Bronchial epithelial cell (primary cell): ENCODE data around the gene RCHY1. TPM values are rescaled to one million over a fixed set of nuclear protein-coding genes. Genes with fewer than 3 reads are reported as not detected.
"Not testable (repeated sequence)": the region's sequence is repeated elsewhere in the genome, so short reads cannot be mapped to it uniquely, and the experiment has no call there.

Source experiments
- DNase-seq: peaks from one replicate; pipeline ENCODE4 v3.0.0-alpha.2; 2010; ENCODE audit warnings: low read depth
- FAIRE-seq: peaks from 2 replicates; lab custom pipeline; 2011; peaks lifted over from hg19 to GRCh38; lab: Jason Lieb, UNC
- H3K27me3 ChIP-seq: 2 replicates; pipeline ENCODE4 v1.5.1; 2011; ENCODE audit warnings: low read length; ENCODE audit not compliant: control insufficient read depth, insufficient read depth
- H3K36me3 ChIP-seq: 2 replicates; pipeline ENCODE4 v1.5.1; 2011; ENCODE audit warnings: low read length; ENCODE audit not compliant: control insufficient read depth, insufficient read depth
- H3K4me3 ChIP-seq: 2 replicates; pipeline ENCODE4 v1.5.1; 2011; ENCODE audit warnings: mild to moderate bottlenecking, low read depth, low read length, control low read depth
- total RNA-seq: library from RNA; depleted of rRNA; stranded (reverse); fragments of >200 nt; gene quantifications from 2 replicates; pipeline ENCODE4 v1.2.1, GENCODE V29; 2014
- TF ChIP-seq, protein P1 (sequence below): IDR thresholded peaks from 2 replicates; pipeline ENCODE4 v1.5.1; 2011; ENCODE audit warnings: mild to moderate bottlenecking, moderate library complexity, low read length, control low read depth, inconsistent platforms; ENCODE audit not compliant: insufficient read depth, severe bottlenecking

Gene RCHY1
- total RNA-seq, 1 donor from 2014 or later: 22.6 TPM

DNA sequence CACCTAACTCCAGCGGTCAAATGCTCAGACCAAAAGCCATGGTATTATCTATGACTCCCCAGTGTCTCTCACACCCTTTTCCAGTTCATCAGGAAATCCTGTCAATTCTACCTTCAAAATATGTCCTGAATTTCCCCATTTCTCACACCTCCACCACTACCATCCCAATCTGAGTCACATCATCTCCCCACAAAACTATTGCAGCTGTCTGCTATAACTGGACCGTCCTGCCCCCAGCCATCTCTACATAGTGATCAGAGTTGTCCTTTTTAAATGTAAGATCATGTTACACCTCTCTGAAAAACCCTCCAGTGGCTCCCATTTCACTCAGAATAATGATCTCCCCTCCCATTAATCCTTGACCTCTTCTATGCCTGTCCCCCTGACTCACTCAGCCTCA lies 34.8 kb upstream of the RCHY1 start:
- DNase-seq (no peak), FAIRE-seq (no peak)
- peaks cover 1% of the 10 kb centered on the region for H3K36me3 ChIP-seq
- H3K4me3 ChIP-seq: no peak overlapping the region
- TF ChIP-seq, protein P1, sequence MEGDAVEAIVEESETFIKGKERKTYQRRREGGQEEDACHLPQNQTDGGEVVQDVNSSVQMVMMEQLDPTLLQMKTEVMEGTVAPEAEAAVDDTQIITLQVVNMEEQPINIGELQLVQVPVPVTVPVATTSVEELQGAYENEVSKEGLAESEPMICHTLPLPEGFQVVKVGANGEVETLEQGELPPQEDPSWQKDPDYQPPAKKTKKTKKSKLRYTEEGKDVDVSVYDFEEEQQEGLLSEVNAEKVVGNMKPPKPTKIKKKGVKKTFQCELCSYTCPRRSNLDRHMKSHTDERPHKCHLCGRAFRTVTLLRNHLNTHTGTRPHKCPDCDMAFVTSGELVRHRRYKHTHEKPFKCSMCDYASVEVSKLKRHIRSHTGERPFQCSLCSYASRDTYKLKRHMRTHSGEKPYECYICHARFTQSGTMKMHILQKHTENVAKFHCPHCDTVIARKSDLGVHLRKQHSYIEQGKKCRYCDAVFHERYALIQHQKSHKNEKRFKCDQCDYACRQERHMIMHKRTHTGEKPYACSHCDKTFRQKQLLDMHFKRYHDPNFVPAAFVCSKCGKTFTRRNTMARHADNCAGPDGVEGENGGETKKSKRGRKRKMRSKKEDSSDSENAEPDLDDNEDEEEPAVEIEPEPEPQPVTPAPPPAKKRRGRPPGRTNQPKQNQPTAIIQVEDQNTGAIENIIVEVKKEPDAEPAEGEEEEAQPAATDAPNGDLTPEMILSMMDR: no peak
- no peaks in the 10 kb centered on the region for H3K27me3 ChIP-seq

DNA sequence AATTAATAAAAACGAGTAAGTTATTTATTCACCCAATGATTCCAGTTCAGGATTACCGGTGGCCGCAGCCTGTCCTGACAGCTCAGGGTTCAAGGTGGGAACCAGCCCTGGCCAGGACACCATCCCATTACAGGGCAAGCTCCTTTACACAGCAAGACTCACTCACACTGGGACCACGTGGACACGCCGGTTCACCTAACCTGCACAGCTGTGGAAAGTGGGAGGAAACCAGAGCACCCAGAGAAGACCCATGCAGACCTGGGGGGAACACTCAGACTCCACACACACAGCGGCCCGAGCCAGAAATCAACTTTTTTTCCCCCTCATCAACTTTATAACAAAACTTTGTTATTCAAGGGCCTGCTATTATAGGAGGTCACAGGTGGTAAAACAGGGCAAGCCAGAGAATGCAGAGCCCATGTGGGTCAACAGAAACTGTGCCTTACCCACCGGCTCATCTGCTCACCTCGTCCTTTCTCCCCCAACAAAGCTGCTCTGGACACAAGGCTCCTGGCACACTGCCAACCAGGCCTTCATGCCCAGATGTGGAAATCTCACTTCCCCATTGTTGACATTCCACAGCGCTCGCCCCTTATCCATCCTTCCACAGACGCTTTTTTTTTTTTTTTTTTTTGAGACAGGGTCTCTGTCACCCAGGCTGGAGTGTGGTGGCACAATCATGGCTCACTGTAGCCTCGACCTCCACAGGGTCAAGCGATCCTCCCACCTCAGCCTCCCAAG lies 33.6 kb upstream of the RCHY1 start:
- no peak for FAIRE-seq
- peaks cover 1% of the 10 kb centered on the region for H3K36me3 ChIP-seq
- DNase-seq: no peak
- H3K4me3 ChIP-seq: no peak overlapping the region
- TF ChIP-seq, protein P1: no peak
- no peaks in the 10 kb centered on the region for H3K27me3 ChIP-seq

DNA sequence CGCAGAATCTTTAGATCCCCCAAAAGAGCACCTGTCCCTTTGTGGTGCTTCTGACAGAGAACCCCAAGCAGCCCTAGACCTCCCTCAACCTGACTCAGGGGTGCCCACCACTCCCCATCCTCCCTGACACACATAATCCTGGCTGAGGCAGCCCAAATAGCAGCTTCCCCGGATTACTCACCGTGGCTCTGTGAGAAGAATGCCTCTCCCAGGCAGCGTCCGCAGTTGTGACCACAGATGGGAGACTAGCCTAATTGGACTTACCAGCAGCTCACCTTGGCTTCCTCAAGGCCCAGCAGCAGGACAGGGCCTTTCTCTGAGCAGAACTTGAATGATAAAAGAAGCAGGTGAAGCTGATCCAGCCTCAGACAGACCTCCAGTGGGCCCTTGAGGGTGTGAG lies 31.3 kb upstream of the RCHY1 start:
- Histone ChIP-seq H3K4me3 (no peak overlapping the region), H3K27me3 (no peaks in the 10 kb centered on the region), H3K36me3 (peaks cover 1% of the 10 kb centered on the region)
- DNase-seq (no peak), FAIRE-seq (no peak)
- TF ChIP-seq, protein P1: no peak

DNA sequence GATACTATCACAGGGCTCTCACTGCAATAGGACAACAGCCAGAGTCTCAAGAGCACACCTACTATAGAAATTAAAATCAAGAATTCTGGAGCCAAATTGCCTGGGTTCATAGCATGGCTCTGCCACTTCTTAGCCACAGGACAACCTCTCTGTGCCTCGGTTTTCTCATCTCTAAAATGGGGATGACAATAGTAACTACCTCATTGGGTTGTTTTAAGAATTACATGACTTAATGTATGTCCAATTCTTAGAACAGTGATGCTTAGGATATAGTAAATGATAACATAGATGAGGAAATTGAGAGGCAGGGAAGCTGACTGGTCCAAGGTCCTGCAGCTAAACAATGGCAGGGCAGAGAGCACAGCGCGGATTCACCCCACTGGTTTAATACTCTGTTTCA lies 30.7 kb upstream of the RCHY1 start:
- Histone ChIP-seq H3K36me3 (peaks cover 1% of the 10 kb centered on the region), H3K4me3 (no peak overlapping the region), H3K27me3 (no peaks in the 10 kb centered on the region)
- DNase-seq (no peak), FAIRE-seq (no peak)
- TF ChIP-seq, protein P1: no peak

DNA sequence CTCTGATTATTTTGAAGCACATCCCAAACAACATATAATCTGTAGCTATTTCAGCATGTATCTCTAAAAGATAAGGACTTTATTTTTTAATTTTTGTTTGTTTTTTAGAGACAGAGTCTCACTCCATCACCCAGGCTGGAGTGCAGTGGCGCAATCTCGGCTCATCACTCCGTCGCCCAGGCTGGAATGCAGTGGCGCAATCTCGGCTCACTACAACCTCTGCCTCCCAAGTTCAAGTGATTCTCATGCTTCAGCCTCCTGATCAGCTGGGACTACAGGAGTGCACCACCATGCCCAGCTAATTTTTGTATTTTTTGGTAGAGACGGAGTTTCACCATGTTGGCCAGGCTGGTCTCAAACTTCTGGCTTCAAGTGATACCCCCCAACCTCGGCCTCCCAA lies 30.0 kb upstream of the RCHY1 start:
- FAIRE-seq, DNase-seq, H3K27me3 ChIP-seq, H3K4me3 ChIP-seq, H3K36me3 ChIP-seq: not testable (repeated sequence)

DNA sequence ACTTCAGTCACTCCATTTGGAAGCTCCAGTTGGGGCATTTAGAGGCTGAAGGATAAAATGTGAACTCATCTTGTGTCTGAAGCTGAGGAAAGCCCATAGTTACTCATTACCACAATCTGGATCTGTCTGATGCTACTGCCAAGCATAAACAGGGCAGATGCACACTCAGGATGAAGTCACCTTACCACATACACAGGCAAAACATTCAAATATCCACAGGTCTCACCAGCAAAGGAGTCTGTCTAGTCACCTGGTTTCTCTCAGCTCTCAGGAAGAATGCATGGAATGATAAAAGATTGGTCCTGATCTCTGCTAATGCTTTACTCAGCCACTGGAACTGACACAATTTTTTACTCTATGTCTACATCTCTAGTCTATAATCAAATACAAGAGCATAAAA lies 28.6 kb upstream of the RCHY1 start:
- Histone ChIP-seq H3K4me3 (no peak overlapping the region), H3K27me3 (no peaks in the 10 kb centered on the region), H3K36me3 (peaks cover 1% of the 10 kb centered on the region)
- TF ChIP-seq, protein P1: no peak
- DNase-seq: peak; percentile 98
- no peak for FAIRE-seq

DNA sequence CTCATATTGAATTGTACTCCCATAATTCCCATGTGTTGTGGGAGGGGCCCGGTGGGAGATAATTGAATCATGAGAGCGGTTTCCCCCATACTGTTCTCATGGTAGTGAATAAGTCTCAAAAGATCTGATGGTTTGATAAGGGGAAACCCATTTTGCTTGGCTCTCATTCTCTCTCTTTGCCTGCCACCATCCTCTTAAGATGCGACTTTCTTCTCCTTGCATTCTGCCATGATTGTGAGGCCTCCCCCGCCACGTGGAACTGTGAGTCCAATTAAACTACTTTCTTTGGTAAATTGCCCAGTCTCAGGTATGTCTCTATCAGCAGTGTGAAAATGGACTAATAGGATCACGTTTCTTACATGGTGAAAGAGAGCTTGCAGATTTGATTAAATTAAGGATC lies 23.1 kb upstream of the RCHY1 start:
- not testable (repeated sequence) for FAIRE-seq, H3K27me3 ChIP-seq, DNase-seq, H3K36me3 ChIP-seq, H3K4me3 ChIP-seq

DNA sequence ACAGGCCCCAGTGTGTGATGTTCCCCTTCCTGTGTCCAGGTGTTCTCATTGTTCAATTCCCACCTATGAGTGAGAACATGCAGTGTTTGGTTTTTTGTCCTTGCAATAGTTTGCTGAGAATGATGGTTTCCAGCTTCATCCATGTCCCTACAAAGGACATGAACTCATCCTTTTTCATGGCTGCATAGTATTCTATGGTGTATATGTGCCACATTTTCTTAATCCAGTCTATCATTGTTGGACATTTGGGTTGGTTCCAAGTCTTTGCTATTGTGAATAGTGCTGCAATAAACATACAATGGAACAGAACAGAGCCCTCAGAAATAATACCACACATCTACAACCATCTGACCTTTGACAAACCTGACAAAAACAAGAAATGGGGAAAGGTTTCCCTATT lies 19.7 kb upstream of the RCHY1 start:
- not testable (repeated sequence) for DNase-seq, H3K36me3 ChIP-seq, H3K27me3 ChIP-seq, H3K4me3 ChIP-seq, FAIRE-seq

DNA sequence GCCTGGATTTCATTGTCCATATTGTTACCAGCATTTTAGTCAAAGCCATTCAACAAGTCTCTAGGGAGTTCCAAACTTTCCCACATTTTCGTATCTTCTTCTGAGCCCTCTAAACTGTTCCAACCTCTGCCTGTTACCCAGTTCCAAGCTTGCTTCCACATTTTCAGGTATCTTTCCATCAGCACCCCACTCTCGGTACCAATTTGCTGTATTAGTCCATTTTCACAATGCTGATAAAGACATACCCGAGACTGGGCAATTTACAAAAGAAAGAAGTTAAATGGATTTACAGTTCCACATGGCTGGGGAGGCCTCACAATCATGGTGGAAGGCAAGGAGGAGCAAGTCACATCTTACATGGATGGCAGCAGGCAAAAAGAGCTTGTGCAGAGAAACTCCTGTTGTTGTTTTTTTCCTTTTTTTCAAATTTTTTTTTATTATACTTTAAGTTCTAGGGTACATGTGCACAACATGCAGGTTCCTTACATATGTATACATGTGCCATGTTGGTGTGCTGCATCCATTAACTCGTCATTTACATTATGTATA lies 19.2 kb upstream of the RCHY1 start:
- not testable (repeated sequence) for H3K4me3 ChIP-seq, H3K27me3 ChIP-seq, DNase-seq, H3K36me3 ChIP-seq, FAIRE-seq
